HG02759 (cell line): Measurements from ENCODE around the gene NISCH.
A peak's percentile ranks its signal among the peaks of the same experiment; 100 is the strongest.

Experiments
- ATAC-seq: cut with Tn5 transposase; IDR thresholded peaks from one replicate; pipeline ENCODE4 v1.9.1; 2021; ENCODE audit warnings: mild to moderate bottlenecking, moderate library complexity; ENCODE audit not compliant: unreplicated experiment

NISCH gene

DNA sequence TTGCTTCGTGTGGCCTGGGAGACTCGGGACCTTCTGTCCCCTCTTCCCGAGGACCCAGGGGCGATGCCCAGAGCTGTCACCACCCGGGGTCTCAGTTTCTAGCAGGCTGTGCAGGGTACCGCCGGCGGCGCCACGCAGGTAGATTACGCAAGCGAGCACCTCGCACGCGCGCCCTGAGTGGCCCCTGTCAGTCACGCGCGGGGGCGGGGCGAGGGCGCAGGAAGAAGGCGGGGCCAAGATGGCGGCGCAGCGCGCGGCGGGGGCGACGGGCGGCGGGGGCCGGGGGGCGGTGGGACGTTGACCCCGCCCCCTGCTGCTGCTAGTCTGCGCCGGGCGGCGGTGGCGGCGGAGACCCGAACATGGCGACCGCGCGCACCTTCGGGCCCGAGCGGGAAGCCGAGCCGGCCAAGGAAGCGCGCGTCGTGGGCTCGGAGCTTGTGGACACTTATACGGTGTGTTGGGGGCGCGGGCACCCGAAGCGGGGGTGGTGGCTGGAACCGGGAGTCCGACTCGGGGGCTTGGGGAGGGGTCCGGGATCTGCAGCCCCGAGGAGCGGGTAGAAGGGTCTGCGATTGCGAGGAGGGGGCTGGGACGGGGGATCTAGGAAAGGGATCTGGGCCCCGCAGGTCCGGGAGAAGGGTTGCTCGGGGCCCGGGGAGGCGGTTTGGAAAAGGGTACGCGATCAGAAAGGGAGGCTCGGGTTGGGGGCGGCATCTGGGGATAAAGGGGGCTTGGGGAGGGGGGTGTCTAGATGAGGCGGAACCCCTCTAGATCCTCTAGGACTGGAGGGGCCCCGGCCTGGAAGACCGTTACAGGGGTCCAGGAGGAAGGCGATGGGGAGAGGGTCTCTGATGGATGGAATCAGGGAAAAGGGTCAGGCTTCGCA lies at the start of gene NISCH:
Gene NISCH (plus strand): TSS at position 322 of the 886 bp plus-strand sequence. CDS start 38 bp downstream, at position 360.
- ATAC-seq, result peak; percentile 87

- ATAC-seq, result no peak
Measured at GRCh38 chr3:52406231-52406661, 49.2 kb upstream of the NISCH start.

DNA sequence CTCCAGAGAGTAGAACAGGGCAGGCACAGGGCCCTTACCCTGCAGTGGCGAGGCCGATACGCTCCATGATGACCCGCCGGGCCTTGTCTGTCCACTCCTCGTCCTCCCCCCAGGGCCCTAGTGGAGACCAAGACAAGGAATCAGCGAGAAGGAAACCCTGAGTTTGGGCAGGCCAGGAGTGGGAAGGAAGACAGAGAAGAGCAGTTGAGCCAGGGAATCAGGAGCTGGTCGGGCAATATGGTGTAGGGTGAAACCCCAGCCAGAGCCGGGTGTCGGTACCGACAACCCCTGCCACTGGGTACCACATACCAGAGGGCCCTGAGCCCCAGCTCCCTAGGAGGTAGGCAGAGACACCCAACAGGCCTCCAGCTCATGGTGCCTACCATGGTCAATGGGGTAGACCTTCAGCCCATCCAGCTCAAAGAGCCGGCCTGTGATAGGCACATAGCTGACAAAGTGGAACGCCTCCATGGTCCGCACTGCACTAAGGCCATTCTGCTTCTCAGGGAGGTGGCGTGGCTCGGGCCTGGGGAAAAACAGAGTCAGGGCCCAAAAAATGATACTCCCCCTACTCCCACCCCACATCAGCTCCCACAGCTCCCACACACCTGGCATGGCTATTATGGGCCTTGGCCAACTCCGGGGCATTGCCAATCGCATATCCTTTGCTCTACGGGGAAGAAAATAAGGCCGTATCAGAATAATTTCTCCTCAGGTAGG lies 48.5 kb upstream of the NISCH start:
- no peak for ATAC-seq

- ATAC-seq, result no peak
Measured at GRCh38 chr3:52407779-52408178, 47.6 kb upstream of the NISCH start.

- ATAC-seq, result no peak
Measured at GRCh38 chr3:52408466-52408865, 46.9 kb upstream of the NISCH start.

- ATAC-seq, result no peak
Measured at GRCh38 chr3:52415800-52416199, 39.6 kb upstream of the NISCH start.

DNA sequence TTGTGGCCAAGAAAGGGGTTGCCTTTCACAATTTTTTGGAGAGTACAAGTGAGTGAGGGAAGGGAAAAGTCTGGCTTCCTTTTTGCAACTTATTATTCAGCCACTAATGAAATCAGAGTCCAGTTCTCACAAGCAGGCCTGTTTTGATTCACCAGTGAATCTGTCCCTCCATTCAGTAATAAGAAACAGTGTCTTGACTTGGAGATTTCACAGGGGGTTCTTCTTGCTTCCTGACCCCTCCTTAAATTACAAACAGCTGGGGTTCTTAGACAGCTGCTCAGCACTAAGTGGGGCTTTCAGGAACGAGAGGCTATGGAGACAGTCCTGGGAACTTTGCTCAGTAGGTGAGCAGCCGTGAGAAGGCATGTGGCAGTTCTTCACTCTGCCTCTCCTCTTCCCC lies 35.0 kb upstream of the NISCH start:
- ATAC-seq, result no peak

DNA sequence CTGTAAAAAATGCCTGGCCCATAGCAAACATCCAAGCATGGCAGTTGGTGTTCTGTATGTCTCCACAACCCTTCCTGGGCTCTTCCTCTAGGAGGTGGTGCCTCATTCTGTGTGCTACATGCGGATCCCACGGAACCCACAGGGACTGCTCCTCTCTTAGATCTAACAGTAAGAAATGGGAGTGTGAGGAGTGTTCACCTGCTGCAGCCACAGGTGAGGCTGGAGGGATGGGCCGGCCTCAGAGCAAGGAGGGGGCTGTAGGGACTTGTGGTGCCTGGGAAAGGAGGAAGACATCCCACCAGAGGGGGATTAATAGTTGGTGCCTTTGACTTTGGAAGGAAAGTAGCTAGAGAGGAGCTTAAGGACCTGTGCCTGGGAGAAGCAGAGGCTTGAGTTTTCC lies 32.7 kb upstream of the NISCH start:
- no peak for ATAC-seq

GRCh38 chr3:52423173-52423572 lies 32.2 kb upstream of the NISCH start:
- ATAC-seq, result no peak

DNA sequence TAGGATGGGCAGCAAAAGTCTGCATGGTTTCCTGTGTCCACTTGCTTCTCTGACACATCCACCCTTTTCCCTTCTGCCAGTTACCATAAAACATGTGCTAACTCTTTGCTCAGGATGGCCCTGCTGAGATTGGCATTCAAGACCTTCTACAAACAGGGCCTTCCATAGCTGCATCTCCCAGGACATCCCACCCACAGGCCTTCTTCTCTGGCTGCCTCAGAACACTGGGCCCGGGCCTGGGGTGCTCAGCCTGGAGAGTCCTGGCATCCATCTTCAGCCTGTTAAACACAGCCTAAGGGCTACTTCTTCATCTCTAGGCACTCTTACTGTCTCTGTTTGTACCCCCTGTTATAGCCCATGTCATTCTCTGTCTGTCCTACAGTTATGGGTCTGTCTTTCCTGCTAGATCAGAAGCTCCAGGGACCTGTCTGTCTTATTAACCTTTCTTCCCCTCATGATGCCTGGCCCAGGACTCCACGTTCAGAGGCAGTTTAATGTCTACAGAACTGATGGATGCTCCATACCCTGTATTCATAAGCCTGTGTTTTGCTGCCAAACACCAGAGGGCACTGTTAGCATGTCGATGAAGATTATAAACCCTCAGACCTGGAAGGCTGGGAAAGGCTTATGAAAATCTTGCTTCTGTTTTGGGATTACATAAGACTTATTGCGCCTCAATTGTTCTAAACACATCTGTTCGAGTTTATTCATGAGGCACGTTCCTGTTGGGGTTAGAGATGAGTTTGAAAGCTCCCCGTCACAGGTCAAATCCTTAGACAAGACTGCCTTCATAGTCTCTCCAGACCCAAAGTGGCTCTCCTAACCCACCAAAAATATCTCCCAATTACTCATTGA lies 27.0 kb upstream of the NISCH start:
- ATAC-seq, result no peak

DNA sequence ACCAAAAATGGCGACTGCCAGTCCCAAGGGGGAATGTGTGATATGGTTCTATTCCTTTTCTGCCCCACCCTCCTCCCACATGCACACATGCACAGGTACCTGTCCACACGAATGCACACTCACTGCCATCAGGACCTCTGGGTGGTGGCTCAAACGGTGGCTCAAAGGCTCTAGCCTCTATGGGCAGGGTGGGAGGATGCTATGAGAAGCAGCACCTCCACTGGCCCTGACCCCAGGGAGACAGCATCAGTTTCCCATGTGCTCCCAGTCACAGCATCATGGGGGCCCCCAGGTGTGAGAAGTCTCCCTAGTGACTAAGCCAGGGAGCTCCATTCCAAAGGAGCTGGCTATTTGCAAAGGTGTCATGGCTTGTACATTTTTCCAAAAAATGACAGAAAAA lies 26.4 kb upstream of the NISCH start:
- no peak for ATAC-seq

DNA sequence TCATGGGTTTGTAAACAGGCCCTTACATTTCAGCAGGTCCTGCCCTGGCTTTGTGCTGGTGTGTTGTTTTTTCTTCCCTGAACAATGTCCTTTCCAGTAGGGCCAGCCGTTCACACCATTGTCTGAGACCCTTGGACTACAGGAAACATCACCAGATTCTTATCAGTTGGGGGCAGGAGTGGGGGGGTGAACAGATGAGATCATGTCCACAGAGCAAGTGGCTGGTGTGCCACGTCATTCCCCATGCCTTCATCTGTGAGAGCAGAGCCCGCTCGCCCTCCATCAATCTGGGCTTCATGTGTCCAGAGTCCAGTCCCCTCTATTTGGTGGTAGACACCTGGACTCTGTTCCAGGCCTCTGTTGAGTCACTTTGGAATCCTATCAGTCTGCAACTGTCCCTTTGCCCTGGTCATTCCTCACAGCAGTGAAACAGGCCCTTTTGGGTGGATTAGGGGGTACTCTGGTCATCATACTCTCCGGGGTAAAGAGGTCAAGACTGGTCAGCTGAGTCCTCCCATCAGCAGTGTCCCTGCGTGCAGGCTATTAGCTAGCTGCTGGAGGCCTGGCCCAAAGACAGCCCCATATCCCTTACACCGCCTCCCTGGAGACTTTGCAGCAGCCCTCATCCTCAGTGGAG lies 25.5 kb upstream of the NISCH start:
- no peak for ATAC-seq

GRCh38 chr3:52430416-52430810 lies 25.0 kb upstream of the NISCH start:
- ATAC-seq, result no peak

- ATAC-seq, result no peak
Measured at GRCh38 chr3:52431459-52432223, 23.8 kb upstream of the NISCH start.

DNA sequence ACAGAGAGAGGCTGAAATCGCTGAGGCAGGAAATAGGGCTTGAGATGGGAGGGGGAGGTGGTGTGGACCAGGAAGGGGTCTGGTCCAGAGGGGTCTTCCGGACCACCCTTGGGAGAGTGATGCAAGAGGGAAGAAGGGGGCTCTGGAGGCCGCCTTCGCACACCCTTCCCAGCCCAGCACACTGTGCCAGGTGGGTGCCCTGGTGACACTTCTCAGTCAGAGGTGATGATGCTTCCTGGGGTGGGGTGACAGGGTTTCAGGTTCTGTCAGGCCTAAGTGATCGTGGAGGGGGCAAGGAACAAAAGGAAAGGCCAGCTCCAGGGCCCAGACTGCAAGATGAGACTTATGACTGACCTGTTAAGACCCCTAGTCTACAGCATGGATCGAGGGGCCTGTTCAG lies 23.2 kb upstream of the NISCH start:
- no peak for ATAC-seq

DNA sequence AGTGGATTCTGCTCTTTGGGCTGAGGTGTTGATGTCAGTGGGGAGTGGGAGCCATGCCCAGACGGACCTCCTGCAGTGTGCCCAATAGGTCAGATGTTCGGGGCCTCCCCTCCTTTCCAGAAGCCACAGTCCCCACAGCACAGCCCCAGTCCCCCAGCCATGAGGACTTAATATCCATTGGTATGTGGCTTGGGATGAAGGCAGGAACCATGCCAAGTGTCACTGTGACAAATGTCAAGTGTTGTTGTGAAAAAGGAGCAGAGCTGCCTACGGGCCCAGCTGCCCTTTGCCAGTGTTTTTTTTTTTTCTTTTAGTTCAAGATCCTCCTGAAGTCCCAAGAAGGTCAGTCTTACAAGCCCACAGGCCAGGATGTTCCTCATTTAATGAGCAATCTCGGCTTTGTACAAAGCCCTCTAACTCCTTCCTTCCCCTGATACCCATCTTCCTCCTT lies 22.7 kb upstream of the NISCH start:
- no peak for ATAC-seq

GRCh38 chr3:52433328-52433995 lies 21.9 kb upstream of the NISCH start:
- ATAC-seq, result no peak

DNA sequence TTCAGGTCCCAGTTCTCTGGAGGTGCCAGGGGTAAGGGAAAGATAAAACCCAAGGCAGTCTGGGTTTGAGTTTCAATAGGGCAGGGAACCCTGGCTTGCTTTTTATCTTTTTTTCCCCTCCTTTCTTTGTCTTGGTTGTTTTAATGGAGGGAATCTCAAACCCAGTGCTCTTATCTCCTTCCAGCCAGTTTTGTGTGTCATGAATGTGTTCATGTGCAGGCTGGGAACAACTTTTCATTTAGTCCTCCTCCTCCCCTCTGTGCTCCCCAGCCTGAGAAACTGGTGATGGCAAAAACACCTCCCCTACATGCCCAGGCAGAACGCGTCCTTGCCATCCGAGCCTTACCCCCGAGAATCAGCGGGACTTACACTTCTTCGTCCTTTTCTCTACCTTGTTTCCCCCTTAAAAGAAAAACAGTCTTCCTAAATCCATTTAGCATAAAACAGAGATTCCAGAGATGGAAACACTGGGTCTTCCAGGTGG lies 21.4 kb upstream of the NISCH start:
- ATAC-seq, result no peak

DNA sequence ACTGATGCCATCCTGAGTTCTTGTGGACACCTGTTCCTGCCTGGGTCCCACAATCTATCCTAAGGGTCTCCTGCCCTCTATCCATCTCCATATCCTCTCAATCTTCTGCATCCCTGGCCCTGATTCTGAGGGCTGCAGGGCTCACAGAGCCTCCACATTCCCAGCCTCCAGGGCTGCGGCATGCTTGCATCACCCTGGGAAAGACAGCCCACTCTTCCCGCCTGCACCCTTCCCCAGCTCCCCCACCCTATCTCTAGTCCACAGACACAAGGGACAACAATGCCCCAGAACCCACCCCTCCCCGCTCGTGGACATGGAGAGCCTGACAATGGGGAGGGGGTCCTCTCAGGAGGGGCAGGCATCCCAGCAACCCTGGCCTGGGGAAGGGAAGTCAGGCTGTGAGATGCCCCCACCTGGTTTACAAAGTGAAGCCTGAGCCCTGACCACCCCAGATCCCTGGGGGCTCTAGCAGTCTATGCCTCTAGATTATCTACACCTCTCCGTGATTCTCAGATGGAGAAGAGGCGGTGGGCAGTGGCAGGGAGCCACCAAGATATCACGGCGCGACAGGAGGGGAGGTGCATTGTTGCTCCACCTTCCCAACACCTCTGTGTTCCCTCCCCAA lies 20.8 kb upstream of the NISCH start:
- ATAC-seq, result no peak
